Measurements from ENCODE around the gene MAN2B2. TPM values are rescaled to one million over a fixed set of nuclear protein-coding genes. Genes with fewer than 3 reads are reported as not detected.

The MAN2B2 gene
- total RNA-seq, 1 experiment from 2014 or later = 5.9 TPM

DNA sequence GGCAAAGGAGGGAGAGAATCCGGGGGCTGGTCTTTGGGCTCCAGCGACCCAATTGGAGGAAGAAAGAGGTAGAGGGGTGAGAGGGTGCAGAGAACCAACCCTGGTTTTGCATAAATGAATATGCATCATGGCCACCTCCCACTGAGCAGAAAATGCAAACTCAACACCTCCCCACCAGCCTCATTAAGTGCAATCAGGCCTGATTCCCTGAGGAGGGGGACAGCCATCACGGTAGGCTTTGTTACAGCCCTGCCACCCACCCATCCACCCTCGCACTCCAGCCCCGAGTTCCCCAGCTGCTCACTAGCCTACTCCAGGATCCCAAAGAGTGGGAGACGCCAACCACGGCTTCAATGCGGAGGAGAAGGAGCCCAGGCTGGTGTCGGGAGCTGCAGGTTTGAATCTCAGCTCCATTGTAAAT, 48.3 kb upstream of the MAN2B2 start:
- no peaks in the 10 kb centered on the region for H3K79me1 ChIP-seq (ENCODE audit: insufficient read depth, low read depth, low read length, poor library complexity, severe bottlenecking)
- no peak overlapping the region for H3K56ac ChIP-seq (ENCODE audit: insufficient read length, low read depth, low read length)
- Mint-ChIP-seq H3K4me1 (peaks cover 18 to 31% of the 10 kb centered on the region in 2 experiments), H3K36me3 (ENCODE audit: insufficient read depth in 1 of 3, low read depth in 3 of 3) (no peaks in the 10 kb centered on the region), H3K27ac (peak overlapping the region; percentile 7 to 22 (median 18); a peak in 2 of 7 replicates), H3K27me3 (ENCODE audit: low read depth) (no peaks in the 10 kb centered on the region; the same call in 1 of the 2 replicates), H3K9me3 (no peaks in the 10 kb centered on the region; a peak in 1 of 5 replicates), H3K4me3 (no peak overlapping the region)
- no peak overlapping the region for H3K18ac ChIP-seq (ENCODE audit: insufficient read length, low read depth, low read length)
- no peak overlapping the region for H4K91ac ChIP-seq (ENCODE audit: insufficient read length, low read depth, low read length)
- TF ChIP-seq, protein P1, sequence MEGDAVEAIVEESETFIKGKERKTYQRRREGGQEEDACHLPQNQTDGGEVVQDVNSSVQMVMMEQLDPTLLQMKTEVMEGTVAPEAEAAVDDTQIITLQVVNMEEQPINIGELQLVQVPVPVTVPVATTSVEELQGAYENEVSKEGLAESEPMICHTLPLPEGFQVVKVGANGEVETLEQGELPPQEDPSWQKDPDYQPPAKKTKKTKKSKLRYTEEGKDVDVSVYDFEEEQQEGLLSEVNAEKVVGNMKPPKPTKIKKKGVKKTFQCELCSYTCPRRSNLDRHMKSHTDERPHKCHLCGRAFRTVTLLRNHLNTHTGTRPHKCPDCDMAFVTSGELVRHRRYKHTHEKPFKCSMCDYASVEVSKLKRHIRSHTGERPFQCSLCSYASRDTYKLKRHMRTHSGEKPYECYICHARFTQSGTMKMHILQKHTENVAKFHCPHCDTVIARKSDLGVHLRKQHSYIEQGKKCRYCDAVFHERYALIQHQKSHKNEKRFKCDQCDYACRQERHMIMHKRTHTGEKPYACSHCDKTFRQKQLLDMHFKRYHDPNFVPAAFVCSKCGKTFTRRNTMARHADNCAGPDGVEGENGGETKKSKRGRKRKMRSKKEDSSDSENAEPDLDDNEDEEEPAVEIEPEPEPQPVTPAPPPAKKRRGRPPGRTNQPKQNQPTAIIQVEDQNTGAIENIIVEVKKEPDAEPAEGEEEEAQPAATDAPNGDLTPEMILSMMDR (conservative IDR thresholded peaks at IDR 0.05) = no peak
- H3K9ac ChIP-seq (ENCODE audit: extremely low read depth, insufficient read length, low read length) = no peak overlapping the region
- no peak overlapping the region for H2BK12ac ChIP-seq (ENCODE audit: insufficient read length, low read depth, low read length)
- peak; percentile 60 for DNase-seq
- no peak overlapping the region for H3T11ph ChIP-seq (ENCODE audit: low read length)
- H2BK5ac ChIP-seq (ENCODE audit: insufficient read length, low read length) = no peak overlapping the region
- H3K23ac ChIP-seq (ENCODE audit: insufficient read length, low read depth, low read length) = no peak overlapping the region
- H3K4me1 ChIP-seq (ENCODE audit: insufficient read depth, low read length) = peaks cover 4% of the 10 kb centered on the region; the same call in 1 of the 2 replicates
- H3K27ac ChIP-seq (ENCODE audit: insufficient read length, low read depth, low read length) = no peak overlapping the region
- no peaks in the 10 kb centered on the region for H3K23me2 ChIP-seq (ENCODE audit: insufficient read length, low read depth, low read length, poor library complexity, severe bottlenecking)
- H2BK120ac ChIP-seq (ENCODE audit: low read depth, low read length, poor library complexity, severe bottlenecking) = no peak overlapping the region
- no peaks in the 10 kb centered on the region for H4K20me1 ChIP-seq (ENCODE audit: control insufficient read depth, insufficient read depth, insufficient read length)
- no peak overlapping the region for H2BK20ac ChIP-seq (ENCODE audit: low read depth, low read length, poor library complexity, severe bottlenecking)
- H3K9me3 ChIP-seq (ENCODE audit: control insufficient read depth, low read depth, low read length) = no peaks in the 10 kb centered on the region
- H4K8ac ChIP-seq (replicated peaks; ENCODE audit: insufficient read length, low read depth, low read length) = no peak overlapping the region
- H3K4ac ChIP-seq (ENCODE audit: low read depth, low read length) = no peak overlapping the region
- H3K14ac ChIP-seq (ENCODE audit: insufficient read depth, low read length) = peak overlapping the region; percentile 58
- H2AFZ ChIP-seq (ENCODE audit: low read length) = no peak overlapping the region
- no CpG with 5 or more reads among the region's 9 CpGs for WGBS (ENCODE audit: extremely low coverage, insufficient read length, low lambda C conversion rate)
- no peak overlapping the region for H2AK5ac ChIP-seq (ENCODE audit: insufficient read length, low read length)
- no peak overlapping the region for H3K4me2 ChIP-seq (ENCODE audit: insufficient read depth, insufficient read length, low read length)
- no peak overlapping the region for H2BK15ac ChIP-seq (ENCODE audit: low read depth, low read length)
- H4K5ac ChIP-seq (ENCODE audit: insufficient read length, low read depth, low read length) = no peak overlapping the region
- no peaks in the 10 kb centered on the region for H3K27me3 ChIP-seq (ENCODE audit: insufficient read depth, low read length)
- H3K79me2 ChIP-seq (ENCODE audit: insufficient read depth, low read length) = no peaks in the 10 kb centered on the region

All from H9 (cell line).